Left lung (tissue), 10 donors: ENCODE measurements around the gene P2RX4. TPM values are rescaled to one million over a fixed set of nuclear protein-coding genes. Genes with fewer than 3 reads are reported as not detected.
A peak's percentile ranks its signal among the peaks of the same experiment; 100 is the strongest.

ENCODE experiments used
- ATAC-seq: fragments of 200-7000 bp; cut with Tn5 transposase; one replicate; pipeline ENCODE4 v1.9.1; 2020; ENCODE audit warnings: moderate library complexity
- DNase-seq, 4 donors: peaks; one replicate each; pipeline ENCODE4 v3.0.0-alpha.2; 2013 to 2020
- H3K27ac ChIP-seq, 2 donors: fragments of 200-600 bp; sonication (generic) in 1 of 2; one replicate each; pipeline versions ENCODE4 v1.5.0 to v1.8.0; 2020 to 2021
- H3K27me3 ChIP-seq, 2 donors: fragments of 200-600 bp; sonication (generic) in 1 of 2; one replicate each; pipeline versions ENCODE4 v1.5.0 to v1.8.0; 2020 to 2021
- H3K36me3 ChIP-seq, 2 donors: fragments of 200-600 bp; sonication (generic) in 1 of 2; one replicate each; pipeline versions ENCODE4 v1.5.0 to v1.8.0; 2020 to 2021
- H3K4me1 ChIP-seq, 2 donors: fragments of 200-600 bp; one replicate each; pipeline ENCODE4 v1.8.0; 2021
- H3K4me3 ChIP-seq, 2 donors: fragments of 200-600 bp; sonication (generic) in 1 of 2; one replicate each; pipeline versions ENCODE4 v1.5.0 to v1.8.0; 2020 to 2021; ENCODE audit warnings: mild to moderate bottlenecking in 1 of 2
- H3K9me3 ChIP-seq, 2 donors: fragments of 200-600 bp; sonication (generic) in 1 of 2; one replicate each; pipeline versions ENCODE4 v1.5.0 to v1.8.0; 2020 to 2021
- CTCF ChIP-seq, 2 donors: fragments of 200-600 bp; sonication (generic) in 1 of 2; IDR thresholded peaks; one replicate each; pipeline versions ENCODE4 v1.5.0 to v1.8.0; 2021; ENCODE audit warnings: antibody characterized with exemption in 2 of 2
- intact Hi-C, 2 donors: fragments of 100-400 bp; cut with DNase I; formaldehyde crosslinking; loops; one replicate each; pipeline versions ENCODE4 v1.11.2 to v1.14.2; 2022
- polyA plus RNA-seq, 6 donors: library from polyadenylated mRNA; unstranded; fragments of 120-200 nt; gene quantifications; one replicate each; pipeline ENCODE4 v1.2.1, GENCODE V29; 2013; ENCODE audit not compliant: insufficient read length in 6 of 6
- total RNA-seq, 2 donors: library from RNA; stranded (reverse); fragmentation: NEBNext Ultra II Directional; extraction: Animal tissue kit (Norgen Biotek cat#: 25700); gene quantifications; one replicate each; pipeline ENCODE4 v1.2.1, GENCODE V29; 2021
- donor health status: DM: no; HTN: yes; CAD: no.
- donor health status: DM: no; HTN: no; CAD: no.

Gene P2RX4
- total and polyA plus RNA-seq, 8 donors = 29.2 to 75.1 (median 31.2) TPM

GRCh38 chr12:121165316-121165715, 44.6 kb upstream of the P2RX4 start:
- ATAC-seq = no peak

GRCh38 chr12:121166356-121166755, 43.6 kb upstream of the P2RX4 start:
- Histone ChIP-seq H3K27me3 (no peaks in the 10 kb centered on the region), H3K36me3 (peaks cover 0 to 47% of the 10 kb centered on the region in 2 donors), H3K9me3 (no peaks in the 10 kb centered on the region), H3K27ac (no peak overlapping the region), H3K4me1 (no peaks in the 10 kb centered on the region), H3K4me3 (no peak overlapping the region)
- no peak for TF ChIP-seq CTCF (IDR thresholded peaks at IDR 0.05)
- ATAC-seq (no peak), DNase-seq (no peak)
- intact Hi-C loops = no loop called here

More at GRCh38 chr12:121165316-121165715, 44.6 kb upstream of the P2RX4 start:
- no peak for TF ChIP-seq CTCF (IDR thresholded peaks at IDR 0.05)
- H3K4me1 ChIP-seq = peaks cover 0 to under 1% of the 10 kb centered on the region in 2 donors
- H3K4me3 ChIP-seq = no peak overlapping the region
- H3K27ac ChIP-seq = no peak overlapping the region
- no peaks in the 10 kb centered on the region for H3K27me3 ChIP-seq
- intact Hi-C loops = no loop called here
- no peak for DNase-seq
- H3K9me3 ChIP-seq = no peaks in the 10 kb centered on the region
- H3K36me3 ChIP-seq = peaks cover 0 to 57% of the 10 kb centered on the region in 2 donors

GRCh38 chr12:121167232-121167820, 42.6 kb upstream of the P2RX4 start:
- intact Hi-C loops = no loop called here
- Histone ChIP-seq H3K4me3 (no peak overlapping the region), H3K4me1 (no peaks in the 10 kb centered on the region), H3K9me3 (no peaks in the 10 kb centered on the region), H3K36me3 (peaks cover 0 to 40% of the 10 kb centered on the region in 2 donors), H3K27me3 (no peaks in the 10 kb centered on the region), H3K27ac (no peak overlapping the region)
- ATAC-seq (peak; percentile 53), DNase-seq (peak in 1 of 4 donors; percentile 53)
- no peak for TF ChIP-seq CTCF (IDR thresholded peaks at IDR 0.05)

GRCh38 chr12:121167951-121168350, 42.0 kb upstream of the P2RX4 start:
- Histone ChIP-seq H3K4me3 (no peak overlapping the region), H3K4me1 (no peaks in the 10 kb centered on the region), H3K36me3 (peaks cover 0 to 34% of the 10 kb centered on the region in 2 donors), H3K27me3 (no peaks in the 10 kb centered on the region), H3K27ac (no peak overlapping the region), H3K9me3 (no peaks in the 10 kb centered on the region)
- intact Hi-C loops = no loop called here
- TF ChIP-seq CTCF (IDR thresholded peaks at IDR 0.05) = no peak
- no peak for ATAC-seq
- DNase-seq = no peak

GRCh38 chr12:121170151-121170550, 39.8 kb upstream of the P2RX4 start:
- no peaks in the 10 kb centered on the region for H3K9me3 ChIP-seq
- DNase-seq (no peak), ATAC-seq (no peak)
- no peak overlapping the region for H3K4me3 ChIP-seq
- TF ChIP-seq CTCF (IDR thresholded peaks at IDR 0.05) = no peak
- H3K4me1 ChIP-seq = peaks cover 0 to 19% of the 10 kb centered on the region in 2 donors
- no peak overlapping the region for H3K27ac ChIP-seq
- intact Hi-C loops = no loop called here
- H3K27me3 ChIP-seq = no peaks in the 10 kb centered on the region
- H3K36me3 ChIP-seq = peaks cover 0 to 15% of the 10 kb centered on the region in 2 donors
